Stimulated activated naive CD4-positive, alpha-beta T cell (primary cell): Measurements from ENCODE around the gene GRAP2.
"Not testable (repeated sequence)": the region's sequence is repeated elsewhere in the genome, so short reads cannot be mapped to it uniquely, and the experiment has no call there.

Experiments
- DNase-seq, 6 experiments: peaks; one replicate each; lab custom pipeline; 2025; lab: John Stamatoyannopoulos, UW

Gene GRAP2

DNA sequence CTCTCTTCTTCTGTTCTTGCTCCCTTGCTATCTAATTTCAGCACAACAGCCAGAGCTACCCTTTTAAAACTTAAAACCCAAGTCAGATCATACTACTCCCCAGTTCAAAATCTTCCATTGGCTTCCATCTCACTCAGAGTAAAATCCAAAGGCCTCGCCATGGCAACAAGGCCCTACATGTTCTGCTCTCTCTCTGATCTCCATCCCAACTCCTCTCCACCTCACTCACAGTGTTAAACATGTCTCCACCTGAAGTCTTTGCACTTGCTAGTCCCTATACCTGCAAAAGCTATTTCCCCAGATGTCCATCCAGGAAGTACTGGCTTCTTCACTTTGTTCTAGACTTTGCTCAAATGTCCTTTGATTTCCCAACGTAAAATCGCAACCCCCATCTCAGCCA lies 3.0 kb upstream of the GRAP2 start:
- DNase-seq, result no peak

DNA sequence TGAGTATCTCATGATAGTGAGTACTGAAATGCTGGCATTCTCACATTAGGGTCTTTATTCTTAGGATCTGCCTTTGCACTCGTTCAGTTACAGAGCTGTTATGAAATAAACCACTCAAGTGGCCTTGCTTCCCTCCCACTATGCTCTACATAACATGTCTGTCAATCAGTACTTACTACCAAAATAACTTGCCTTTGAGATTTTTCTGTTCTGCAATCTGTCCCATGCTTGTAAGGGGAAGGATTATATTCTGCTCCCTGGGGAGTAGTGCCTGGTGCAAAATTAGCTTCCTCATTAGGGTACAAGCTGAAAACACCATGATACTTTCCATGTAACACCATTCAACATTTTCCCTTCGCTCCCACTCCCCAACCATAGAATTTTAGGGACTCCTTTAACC lies 1.9 kb upstream of the GRAP2 start:
- DNase-seq, result no peak

DNA sequence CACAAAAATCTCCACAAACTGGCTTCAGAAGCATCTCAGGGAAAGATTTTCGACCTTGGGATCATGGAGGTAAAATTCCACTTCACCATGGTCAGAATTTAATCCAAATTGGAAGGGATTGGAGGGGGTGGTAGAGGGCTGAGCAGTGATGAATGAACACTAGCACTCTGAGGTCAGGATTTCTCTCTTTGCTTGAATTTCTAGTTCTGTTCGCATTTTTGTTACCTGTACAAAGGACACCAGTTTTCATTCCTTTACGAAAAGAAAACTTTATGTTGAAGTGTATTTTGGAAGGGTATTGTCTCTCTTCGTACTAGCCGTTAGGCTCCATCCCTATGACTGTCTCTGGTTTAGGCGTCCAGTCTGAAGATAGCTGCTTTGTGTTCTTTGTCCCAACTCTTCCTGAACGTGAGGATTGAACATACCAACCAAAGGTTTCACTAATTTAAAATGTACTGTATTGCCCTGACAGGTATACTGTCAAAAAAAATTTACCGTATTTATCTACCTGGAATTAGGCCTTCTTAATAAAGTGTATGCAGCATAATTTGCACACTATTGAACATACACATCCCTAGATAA lies 772 bp downstream of the GRAP2 start:
- no peak for DNase-seq

DNA sequence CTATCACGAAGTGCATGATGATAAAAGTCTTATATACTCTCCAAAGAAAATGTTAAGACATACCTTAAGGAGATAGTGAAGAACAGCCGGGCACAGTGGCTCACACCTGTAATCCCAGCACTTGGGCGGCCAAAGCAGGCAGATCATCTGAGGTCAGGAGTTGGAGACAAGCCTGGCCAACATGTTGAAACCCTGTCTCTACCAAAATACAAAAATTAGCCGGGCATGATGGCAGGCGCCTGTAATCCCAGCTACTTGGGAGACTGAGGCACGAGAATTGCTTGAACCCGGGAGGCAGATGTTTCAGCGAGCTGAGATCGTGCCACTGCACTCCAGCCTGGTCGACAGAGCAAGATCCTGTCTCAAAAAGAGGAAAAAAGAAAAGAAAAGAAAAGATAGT lies 3.1 kb downstream of the GRAP2 start:
- DNase-seq, result not testable (repeated sequence)

DNA sequence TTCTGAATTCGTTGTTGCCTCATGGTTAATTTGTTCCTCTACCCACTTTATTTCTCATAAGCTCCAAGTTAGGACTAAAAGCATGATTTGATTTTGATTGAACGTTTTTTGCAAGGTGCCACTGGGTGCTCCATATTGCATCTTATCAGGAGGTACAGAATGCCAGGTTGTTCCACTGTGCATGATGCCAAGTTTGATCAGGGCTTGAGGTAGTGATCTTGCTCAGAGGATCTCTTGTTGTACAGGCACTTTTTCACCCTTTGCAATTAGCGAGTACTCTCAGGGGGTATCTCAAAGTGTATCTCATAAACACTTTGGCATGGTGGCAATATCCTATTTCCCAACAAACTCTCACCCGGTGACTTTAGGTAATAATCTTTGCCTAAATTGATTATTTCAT lies 4.0 kb downstream of the GRAP2 start:
- DNase-seq, result no peak

DNA sequence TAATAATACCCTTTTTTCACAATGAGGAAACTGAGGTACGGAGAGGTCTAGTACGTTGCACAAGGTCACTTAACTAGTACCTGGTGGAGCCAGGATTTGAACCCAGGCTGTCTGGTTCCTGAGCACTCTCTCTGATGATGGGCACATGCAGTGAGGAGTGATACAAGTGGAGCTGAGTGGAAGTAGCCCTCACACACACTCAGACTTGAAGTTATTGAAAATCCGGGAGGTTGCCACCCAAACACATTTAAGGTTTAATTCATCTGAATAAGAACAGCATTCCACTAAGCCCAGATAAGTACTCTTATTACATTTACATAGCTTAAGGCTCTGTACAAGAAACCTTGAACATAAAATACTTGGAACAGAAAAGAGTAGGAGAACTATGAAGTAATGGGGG lies 4.8 kb downstream of the GRAP2 start:
- no peak for DNase-seq

DNA sequence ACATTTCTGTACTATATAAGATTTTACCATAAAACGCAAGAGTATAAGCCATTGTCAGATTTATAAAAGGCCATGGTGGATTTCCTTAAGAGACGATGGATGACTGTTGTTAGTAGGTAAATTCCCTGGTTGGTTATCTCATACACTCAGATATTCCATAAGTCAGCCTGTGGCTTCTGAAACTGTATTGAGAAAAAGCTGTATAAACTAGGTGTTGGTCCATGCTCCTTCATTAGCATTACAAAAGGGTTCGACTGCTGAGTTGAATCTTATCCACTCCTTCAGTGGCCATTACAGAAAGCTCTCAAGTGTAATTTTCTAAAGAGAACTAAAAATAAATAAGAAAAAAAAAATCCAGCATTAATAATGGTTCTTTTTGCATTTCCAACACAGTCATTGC lies 5.3 kb downstream of the GRAP2 start:
- DNase-seq, result no peak

DNA sequence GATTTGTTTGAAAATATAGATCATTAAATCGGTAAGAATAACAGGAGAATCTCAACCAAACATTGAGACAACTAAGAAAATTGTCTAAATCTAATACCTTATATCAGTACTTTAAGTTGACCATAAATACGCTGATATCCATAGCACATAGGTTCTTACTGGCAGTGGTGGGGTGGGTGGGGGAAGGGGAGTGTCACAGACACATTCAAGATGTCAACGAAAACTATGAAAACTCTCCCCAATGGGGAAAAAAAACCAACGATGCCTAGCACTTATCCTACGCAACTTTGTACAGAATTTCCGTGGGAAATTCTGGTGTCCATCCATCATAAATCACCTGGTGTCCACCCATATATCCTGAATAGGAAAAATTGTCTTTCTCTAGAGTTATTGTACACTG lies 6.2 kb downstream of the GRAP2 start:
- no peak for DNase-seq

DNA sequence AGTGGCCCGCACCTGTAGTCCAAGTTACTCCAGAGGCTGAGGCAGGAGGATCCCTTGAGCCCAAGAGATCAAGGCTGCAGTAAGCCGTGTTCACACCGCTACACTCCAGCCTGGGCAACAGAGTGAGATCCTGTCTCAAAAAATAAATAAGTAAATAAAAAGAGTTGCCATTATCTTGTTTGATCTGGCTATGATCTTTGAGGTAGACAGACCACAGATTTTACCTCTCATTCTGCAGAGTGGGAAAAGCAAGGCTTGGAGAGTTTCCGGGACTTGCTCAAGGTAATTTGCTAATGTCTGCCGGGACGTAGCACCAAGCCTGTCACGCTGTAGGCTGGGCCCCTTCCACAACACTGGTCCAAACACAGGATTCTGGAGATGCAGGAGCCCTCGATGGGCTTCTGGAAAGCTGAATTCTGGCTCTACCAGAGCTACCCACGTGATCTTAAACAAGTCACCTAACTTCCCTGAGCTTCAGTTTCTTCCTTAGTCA lies 6.8 kb downstream of the GRAP2 start:
- DNase-seq, result peak in 3 of 6 experiments; percentile 11 to 40 (median 25)

DNA sequence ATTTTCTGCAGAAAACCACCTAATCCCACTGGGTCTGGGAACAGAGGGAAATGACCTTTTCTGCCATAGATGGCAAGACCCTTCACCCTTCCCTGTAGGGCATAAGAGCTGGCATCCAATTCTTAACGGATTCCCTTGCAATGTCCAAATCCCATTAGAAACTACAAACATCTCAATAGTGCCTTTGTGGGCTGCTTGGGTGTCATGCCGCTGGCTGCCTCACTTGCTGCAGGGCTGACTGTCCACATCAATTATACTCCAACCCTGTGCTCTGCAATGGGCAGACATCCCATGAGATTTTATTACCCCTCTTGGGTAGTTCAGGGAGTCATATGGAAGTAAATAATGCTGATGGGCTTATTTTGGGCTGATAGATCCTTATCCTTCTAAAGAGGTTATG lies 7.3 kb downstream of the GRAP2 start:
- DNase-seq, result no peak

DNA sequence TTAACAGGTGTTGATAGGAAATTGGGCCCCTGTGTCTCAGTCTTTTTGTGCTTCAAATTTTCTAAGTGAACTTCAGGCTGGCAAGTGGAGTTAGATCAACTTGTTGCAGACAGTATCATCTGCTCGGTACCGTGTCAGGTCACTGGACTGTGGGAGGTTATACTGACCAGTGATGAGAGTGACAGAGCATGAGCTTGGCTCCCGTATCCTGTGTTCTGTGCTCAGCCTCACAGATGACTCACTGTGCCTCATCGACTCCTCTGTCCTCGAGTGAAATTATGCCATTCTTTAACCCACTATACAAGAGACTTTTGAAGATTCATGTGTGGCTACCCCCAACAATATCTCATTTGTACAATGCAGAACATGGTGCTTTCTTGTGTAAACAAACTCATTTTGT lies 7.9 kb downstream of the GRAP2 start:
- DNase-seq, result no peak

DNA sequence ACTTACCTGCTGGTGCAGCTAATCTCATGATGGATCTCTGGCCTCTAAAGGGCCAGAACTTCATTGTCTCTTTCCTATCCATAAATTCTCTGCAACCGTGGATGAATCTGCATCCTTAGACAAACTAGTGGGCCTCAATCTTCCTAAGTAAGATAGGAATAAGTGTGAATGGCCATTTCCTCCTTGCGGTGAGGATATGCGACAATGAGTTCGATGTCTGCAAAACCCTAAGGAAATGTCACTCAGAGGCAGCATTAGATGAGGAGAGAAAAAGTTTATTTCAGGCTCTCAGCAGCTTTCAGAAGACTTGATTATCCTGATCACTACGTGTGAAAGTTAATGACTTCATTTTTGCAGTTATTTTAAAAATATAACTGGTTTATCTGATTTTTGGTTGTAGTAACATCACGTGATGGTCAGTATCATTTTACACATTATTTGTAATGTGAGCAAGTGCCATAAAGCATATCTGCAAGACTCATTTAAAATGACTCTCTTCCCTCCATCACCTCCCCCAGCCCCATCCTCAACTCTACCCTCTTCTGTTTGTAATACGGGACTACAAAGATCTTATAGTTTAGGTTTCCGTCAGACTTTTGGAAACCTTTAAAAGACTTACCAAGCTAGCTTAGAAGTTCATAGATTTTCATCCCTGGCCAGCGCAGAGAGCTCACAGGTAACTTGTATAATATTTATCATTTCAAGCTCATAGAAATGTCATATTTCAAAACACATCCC lies 10.2 kb downstream of the GRAP2 start:
- peak in 1 of 6 experiments; percentile 18 for DNase-seq

DNA sequence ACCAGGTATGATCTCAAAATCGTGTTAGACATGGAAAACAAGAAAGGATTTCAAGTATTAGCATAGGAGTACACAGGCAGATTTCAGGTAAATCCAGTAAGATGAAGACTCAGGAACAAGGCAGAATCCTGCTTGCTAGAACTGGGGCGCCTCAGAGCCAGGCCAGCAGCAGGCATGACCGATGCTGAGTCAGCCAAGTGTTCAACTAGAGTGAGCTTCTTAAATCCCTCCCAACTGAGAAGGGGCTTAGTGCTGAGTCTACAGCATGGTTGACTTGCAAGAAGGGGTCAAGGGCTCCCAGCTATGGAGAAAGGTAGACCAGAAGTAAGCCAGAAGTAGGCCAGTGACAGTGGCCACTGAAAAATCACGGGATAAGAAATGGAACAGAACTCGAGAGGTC lies 12.4 kb downstream of the GRAP2 start:
- no peak for DNase-seq

DNA sequence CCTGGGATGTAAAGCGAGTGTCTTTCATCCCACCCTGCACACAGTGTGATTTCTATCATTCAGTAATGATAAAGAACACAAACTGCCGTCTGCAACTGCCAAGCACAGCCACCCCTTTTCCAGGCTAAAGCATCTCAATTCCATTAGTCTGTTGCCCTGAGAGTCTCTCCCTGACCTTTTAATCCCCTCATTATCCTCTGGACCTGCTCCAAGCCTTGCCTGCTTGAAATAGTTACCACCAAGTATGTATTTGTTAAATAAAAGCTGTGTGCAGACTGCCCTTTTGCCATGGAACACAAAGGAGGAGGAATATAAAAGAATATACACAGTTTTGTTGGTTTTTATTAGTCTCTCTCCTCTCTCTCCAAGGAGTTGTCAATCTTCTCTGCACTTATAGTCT lies 13.0 kb downstream of the GRAP2 start:
- no peak for DNase-seq

DNA sequence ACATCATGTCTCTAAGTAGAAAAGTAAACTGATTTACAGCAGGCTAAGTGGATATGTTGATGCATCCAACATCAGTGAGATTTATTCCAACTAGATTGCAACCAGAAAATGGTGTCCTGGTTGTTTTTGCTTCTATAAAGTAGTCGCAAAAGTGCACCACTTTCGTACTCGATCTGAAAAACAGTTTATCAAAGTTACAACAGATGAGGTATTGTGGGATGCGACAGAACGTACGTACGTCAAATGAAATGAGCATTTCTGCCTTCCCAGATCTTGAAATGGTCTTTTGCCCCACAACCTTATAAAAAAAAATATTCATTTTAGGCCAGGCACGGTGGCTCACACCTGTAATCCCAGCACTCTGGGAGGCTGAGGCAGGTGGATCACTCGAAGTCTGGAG lies 13.7 kb downstream of the GRAP2 start:
- DNase-seq, result peak in 1 of 6 experiments; percentile 17

DNA sequence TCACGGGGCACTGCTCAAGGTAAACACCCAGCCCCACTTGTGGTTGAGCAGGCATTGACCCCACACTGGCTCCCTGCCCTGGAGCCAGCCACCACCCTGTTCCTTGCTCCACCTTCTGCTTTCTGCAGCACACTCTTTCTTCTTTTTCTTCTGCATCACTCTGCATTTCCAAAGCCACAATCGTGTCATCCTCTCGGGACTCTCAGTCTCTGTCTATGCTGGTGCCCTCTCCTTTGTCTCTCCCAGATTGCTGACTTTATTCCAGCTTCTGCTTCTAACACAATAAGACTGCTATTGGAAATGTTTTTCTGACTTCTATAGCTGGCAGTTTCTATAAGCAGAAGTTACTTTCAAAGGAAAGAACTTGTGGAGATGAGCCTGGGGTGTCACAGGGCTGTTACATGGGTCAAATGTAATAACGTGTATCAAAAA lies 14.4 kb downstream of the GRAP2 start:
- no peak for DNase-seq

DNA sequence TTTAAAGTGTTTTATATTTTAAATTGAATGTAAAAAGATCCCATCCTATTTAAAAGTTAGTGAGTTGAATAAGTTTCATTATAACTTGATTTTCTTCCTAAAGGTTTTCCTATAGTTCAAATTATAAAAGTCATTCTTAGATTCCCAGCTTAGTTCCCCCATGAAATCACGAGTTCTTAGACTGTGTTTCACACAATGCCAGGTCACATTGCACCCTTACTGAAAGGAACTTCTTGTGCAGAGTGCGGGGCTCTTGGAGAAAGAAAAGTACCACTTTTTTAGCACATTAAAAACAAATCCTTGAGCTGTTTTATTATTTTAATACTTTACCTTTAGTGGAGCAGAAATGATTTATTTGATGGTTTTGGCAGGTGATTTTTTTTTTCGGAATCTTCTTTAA lies 15.6 kb downstream of the GRAP2 start:
- DNase-seq, result no peak

DNA sequence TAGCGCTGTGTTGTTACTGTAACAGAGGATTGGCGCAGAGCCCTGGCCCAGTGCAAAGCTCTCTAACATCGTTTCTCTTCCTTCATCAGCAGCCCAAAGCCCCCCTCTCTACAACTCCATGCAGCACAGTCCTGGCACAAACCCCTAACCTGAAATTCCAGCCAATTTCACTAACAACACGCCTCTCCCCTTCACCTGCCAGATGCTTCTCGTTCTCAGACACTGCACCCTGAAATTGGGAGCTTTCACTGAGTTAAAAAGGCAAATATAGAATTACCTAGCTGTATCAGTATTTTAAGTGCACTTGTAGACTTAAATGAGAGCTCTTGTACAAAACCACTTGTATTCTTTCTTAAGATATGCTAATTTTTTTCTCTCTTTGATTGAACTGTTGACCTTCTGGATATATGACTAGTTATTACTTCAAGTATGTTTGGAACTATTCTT lies 16.3 kb downstream of the GRAP2 start:
- DNase-seq, result no peak

DNA sequence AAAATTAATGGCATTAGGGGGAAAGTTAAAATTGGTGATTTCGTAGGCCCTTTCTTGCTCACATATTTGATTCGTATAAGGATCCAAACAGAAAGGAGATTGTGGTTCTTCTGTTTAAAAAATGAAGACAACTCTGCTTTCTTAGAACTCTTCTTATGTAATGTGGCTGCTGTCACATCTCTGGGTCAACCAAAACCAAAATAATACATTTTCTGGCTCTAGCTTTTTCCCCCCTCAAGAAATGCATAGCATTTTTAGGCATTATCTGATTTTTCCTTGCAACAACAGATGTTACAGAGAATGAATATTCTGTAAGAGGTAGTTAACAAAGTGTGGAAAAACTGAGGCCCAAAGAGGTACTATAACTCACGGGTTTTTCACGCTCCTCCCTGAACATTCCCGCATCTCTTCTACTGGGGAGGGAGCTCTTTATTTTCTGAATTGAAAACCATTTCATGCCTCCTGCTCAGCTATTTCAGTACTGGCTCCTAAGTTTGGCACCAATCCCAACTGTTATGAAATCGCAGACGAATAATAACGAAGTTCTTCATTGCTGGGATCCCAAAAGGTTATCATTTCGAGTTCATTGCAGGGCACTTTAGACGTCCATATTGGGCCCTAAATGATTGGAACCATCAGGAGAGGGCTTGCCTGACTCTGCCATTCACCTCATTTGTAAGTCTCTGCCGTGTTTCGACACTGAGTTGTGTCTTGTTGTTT lies 17.1 kb downstream of the GRAP2 start:
- DNase-seq, result no peak

DNA sequence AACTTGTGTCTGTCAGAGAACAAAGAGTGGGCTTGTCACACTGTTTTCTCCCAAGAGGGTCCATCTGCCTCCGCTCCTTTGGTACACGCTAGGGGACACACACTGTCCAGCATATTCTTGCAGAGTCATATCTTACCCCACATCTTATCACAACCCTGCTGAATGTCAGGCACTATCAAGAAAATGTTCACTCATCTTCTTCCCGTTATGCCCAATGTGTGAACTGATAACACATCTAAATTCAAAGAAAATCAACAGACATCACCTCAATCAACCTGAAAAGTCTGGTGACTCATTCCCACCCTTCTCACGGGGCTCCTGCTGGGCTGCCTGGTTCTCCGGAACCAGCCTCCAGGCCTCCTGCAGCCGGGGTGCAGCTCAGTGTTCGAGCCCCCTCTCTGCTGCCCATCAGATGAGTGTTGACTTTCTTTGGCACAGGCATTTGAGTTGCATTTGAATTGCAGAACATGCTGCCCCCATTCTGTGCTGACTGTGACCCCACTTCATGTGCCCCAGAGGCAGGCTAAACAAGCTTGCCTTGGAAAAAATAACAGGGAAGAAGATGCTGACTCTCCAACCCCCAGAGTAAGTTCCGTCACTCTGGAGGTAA lies 19.4 kb downstream of the GRAP2 start:
- DNase-seq, result peak in 2 of 6 experiments; percentile 23 to 25

DNA sequence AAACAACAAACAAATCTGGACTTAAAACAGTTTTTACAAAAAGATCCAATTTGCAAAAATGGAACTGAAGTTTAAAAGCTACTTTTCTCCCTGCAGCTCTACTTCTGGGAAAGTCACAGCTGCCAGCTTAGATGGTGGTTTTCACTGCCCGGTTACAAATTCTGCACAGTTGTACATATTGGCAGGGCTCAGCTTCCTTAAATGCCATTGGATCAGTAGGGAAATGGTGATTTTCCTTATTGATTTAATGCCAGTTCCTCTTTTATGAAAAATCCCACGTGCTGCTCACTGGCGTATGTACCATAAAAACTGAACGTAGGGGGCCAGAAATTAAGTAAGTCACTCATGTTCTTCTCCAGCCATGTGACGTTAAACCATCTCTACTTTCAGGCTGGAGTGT lies 22.8 kb downstream of the GRAP2 start:
- no peak for DNase-seq

DNA sequence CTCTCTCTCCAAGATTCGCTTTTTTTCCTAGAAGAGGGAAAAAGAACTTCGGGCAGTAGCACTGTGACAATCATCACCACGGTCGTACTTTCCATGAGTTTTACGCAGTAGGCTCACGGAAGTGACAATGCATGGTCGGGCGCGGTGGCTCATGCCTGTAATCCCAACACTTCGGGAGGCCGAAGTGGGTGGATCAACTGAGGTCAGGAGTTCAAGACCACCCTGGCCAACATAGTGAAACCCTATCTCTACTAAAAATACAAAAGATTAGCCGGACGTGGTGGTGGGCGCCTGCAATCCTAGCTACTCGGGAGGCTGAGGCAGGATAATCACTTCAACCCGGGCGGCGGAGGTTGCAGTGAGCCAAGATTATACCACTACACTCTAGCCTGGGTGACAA lies 23.4 kb downstream of the GRAP2 start:
- DNase-seq, result no peak

DNA sequence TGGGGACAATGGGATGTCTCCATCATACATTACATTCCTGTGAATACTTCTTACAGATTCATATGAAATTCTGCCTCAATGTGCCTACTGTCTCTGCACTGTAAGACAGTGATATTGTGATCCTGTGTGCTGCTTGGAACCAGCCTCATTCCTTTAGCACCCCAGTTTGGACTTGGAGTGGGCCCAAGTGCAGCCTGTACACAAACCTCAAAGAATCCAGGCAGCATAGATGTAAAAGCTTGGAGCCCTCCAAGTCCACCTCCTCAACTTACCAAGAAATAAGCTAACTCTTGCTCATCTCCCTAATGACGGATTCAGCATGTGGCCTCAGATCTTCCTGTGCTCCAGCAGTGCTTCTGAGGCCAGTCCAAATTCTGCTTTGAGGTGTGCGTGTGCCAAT lies 24.4 kb downstream of the GRAP2 start:
- DNase-seq, result no peak
